ENCODE results near the gene TSBP1. TPM values are rescaled to one million over a fixed set of nuclear protein-coding genes. Genes with fewer than 3 reads are reported as not detected.
"Not testable (repeated sequence)": the region's sequence is repeated elsewhere in the genome, so short reads cannot be mapped to it uniquely, and the experiment has no call there.

Gene TSBP1
- total RNA-seq, 1 experiment from 2014 or later: not detected

- DNase-seq (ENCODE audit: low read depth): no peak
Measured at GRCh38 chr6:32379545-32379944, 7.8 kb upstream of the TSBP1 start.

GRCh38 chr6:32375739-32376529 is 4.2 kb upstream of the TSBP1 start:
- DNase-seq (ENCODE audit: low read depth): no peak

GRCh38 chr6:32371229-32371628 is 474 bp downstream of the TSBP1 start:
- DNase-seq (ENCODE audit: low read depth): peak; percentile 17

GRCh38 chr6:32370505-32370904 is 1.2 kb downstream of the TSBP1 start:
- DNase-seq (ENCODE audit: low read depth): no peak

- peak; percentile 90 for DNase-seq (ENCODE audit: low read depth)
Measured at GRCh38 chr6:32369660-32370059, 2.0 kb downstream of the TSBP1 start.

- DNase-seq (ENCODE audit: low read depth): no peak
Measured at GRCh38 chr6:32367644-32368043, 4.1 kb downstream of the TSBP1 start.

GRCh38 chr6:32359225-32359624 is 12.5 kb downstream of the TSBP1 start:
- not testable (repeated sequence) for DNase-seq (ENCODE audit: low read depth)

- not testable (repeated sequence) for DNase-seq (ENCODE audit: low read depth)
Measured at GRCh38 chr6:32358548-32358947, 13.2 kb downstream of the TSBP1 start.

GRCh38 chr6:32355018-32355417 is 16.7 kb downstream of the TSBP1 start:
- no peak for DNase-seq (ENCODE audit: low read depth)

- no peak for DNase-seq (ENCODE audit: low read depth)
Measured at GRCh38 chr6:32353348-32353747, 18.4 kb downstream of the TSBP1 start.

- DNase-seq (ENCODE audit: low read depth): no peak
Measured at GRCh38 chr6:32340242-32340641, 31.5 kb downstream of the TSBP1 start.

- no peak for DNase-seq (ENCODE audit: low read depth)
Measured at GRCh38 chr6:32337186-32337805, 34.4 kb downstream of the TSBP1 start.

GRCh38 chr6:32332433-32332832 is 39.3 kb downstream of the TSBP1 start:
- no peak for DNase-seq (ENCODE audit: low read depth)

- DNase-seq (ENCODE audit: low read depth): no peak
Measured at GRCh38 chr6:32329141-32329540, 42.6 kb downstream of the TSBP1 start.

GRCh38 chr6:32327103-32327502 is 44.6 kb downstream of the TSBP1 start:
- no peak for DNase-seq (ENCODE audit: low read depth)

- no peak for DNase-seq (ENCODE audit: low read depth)
Measured at GRCh38 chr6:32318501-32318900, 53.2 kb downstream of the TSBP1 start.

GRCh38 chr6:32317541-32317940 is 54.2 kb downstream of the TSBP1 start:
- DNase-seq (ENCODE audit: low read depth): no peak

GRCh38 chr6:32313964-32314363 is 57.7 kb downstream of the TSBP1 start:
- no peak for DNase-seq (ENCODE audit: low read depth)

GRCh38 chr6:32298632-32299336 is 72.9 kb downstream of the TSBP1 start:
- no peak for DNase-seq (ENCODE audit: low read depth)

GRCh38 chr6:32294980-32295379 is 76.7 kb downstream of the TSBP1 start:
- DNase-seq (ENCODE audit: low read depth): not testable (repeated sequence)

GRCh38 chr6:32294566-32294965 is 77.1 kb downstream of the TSBP1 start:
- no peak for DNase-seq (ENCODE audit: low read depth)

- DNase-seq (ENCODE audit: low read depth): no peak
Measured at GRCh38 chr6:32293695-32294094, 78.0 kb downstream of the TSBP1 start.

Measured in HT1080 (cell line).